Measurements from ENCODE around the gene CCDC150.
"Not testable (repeated sequence)": the region's sequence is repeated elsewhere in the genome, so short reads cannot be mapped to it uniquely, and the experiment has no call there.

The CCDC150 gene

DNA sequence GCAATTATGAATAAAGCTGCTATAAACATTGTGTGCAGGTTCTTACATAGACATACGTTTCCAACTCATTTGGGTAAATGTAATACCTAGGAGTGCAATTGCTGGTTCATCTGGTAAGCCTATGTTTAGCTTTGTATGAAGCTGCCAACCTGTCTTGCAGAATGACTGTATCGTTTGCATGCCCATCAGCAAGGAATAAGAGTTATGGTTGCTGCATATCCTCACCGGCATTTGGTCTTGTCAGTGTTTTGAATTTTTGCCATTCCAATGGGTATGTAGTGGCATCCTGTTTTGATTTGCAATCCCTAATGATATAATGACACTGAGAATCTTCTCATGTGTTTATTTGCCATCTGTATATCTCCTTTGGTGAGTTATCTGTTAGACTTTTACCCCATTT, 20.7 kb downstream of the CCDC150 start:
- H3K4me3 ChIP-seq (ENCODE audit: control insufficient read depth, low read depth, low read length), result no peak overlapping the region
- peak; percentile 16 for DNase-seq (ENCODE audit: low read depth)
- TF ChIP-seq, protein P1, sequence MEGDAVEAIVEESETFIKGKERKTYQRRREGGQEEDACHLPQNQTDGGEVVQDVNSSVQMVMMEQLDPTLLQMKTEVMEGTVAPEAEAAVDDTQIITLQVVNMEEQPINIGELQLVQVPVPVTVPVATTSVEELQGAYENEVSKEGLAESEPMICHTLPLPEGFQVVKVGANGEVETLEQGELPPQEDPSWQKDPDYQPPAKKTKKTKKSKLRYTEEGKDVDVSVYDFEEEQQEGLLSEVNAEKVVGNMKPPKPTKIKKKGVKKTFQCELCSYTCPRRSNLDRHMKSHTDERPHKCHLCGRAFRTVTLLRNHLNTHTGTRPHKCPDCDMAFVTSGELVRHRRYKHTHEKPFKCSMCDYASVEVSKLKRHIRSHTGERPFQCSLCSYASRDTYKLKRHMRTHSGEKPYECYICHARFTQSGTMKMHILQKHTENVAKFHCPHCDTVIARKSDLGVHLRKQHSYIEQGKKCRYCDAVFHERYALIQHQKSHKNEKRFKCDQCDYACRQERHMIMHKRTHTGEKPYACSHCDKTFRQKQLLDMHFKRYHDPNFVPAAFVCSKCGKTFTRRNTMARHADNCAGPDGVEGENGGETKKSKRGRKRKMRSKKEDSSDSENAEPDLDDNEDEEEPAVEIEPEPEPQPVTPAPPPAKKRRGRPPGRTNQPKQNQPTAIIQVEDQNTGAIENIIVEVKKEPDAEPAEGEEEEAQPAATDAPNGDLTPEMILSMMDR (IDR thresholded peaks at IDR 0.05; ENCODE audit: control insufficient read depth, insufficient read depth, low read depth, low read length, missing control alignments), result no peak

DNA sequence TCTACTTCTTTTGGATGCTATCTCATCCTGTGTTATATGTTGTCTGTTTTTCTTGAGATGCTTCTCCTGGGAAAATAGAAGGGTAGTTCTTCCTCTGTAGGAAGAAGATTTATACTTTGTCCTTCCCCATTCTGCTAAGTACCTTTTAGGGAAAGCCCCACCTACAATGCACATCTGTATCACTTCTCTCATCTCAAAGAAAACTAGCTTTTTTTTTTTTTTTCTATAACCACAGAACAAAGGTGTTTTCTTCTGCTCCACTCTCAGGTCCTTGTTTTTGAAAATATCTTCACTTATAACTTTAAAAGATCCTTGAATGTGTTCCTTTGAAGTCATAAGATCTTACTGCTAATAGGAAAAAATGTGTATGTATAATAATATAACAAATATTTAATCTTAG, 30.8 kb downstream of the CCDC150 start:
- TF ChIP-seq, protein P1 (IDR thresholded peaks at IDR 0.05; ENCODE audit: control insufficient read depth, insufficient read depth, low read depth, low read length, missing control alignments), result no peak
- DNase-seq (ENCODE audit: low read depth), result no peak
- H3K4me3 ChIP-seq (ENCODE audit: control insufficient read depth, low read depth, low read length), result no peak overlapping the region

DNA sequence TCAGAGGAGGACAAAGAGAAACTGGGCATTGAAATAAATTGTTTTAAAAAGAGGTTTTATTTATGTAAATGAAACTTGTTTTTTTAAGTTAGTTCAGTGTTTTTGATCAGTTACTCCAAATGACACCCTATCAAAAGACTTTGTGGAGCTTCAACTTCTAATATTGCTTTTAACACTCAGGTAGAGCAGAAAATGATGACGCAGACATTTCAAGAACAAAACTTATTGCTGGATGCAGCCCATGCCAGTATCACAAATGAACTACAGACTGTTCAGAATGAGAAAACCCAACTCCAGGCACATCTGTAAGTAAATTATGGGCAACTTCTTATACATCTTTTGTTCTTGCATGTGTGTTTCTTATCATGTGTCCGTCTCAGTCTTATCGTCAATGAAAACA, 36.4 kb downstream of the CCDC150 start:
- no peak for DNase-seq (ENCODE audit: low read depth)
- H3K4me3 ChIP-seq (ENCODE audit: control insufficient read depth, low read depth, low read length), result no peak overlapping the region
- TF ChIP-seq, protein P1 (IDR thresholded peaks at IDR 0.05; ENCODE audit: control insufficient read depth, insufficient read depth, low read depth, low read length, missing control alignments), result no peak

DNA sequence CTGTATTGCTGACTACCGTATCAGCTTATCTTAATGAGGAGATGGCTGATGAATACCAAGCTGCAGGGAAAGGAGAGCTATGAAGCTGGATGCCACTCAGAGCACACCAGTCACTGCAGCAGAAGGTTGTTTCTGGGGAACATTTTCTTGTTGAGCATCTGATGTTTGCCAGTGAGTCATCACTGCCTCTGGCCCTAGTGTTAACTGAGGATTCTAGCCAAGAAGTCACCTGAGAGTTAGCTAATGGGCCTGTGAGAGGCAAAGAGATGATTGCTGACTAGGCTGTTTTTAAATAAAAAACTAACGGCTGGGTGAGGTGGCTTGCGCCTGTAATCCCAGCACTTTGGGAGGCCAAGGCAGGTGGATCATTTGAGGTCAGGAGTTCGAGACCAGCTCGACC, 37.9 kb downstream of the CCDC150 start:
- no peak overlapping the region for H3K4me3 ChIP-seq (ENCODE audit: control insufficient read depth, low read depth, low read length)
- TF ChIP-seq, protein P1 (IDR thresholded peaks at IDR 0.05; ENCODE audit: control insufficient read depth, insufficient read depth, low read depth, low read length, missing control alignments), result no peak
- DNase-seq (ENCODE audit: low read depth), result no peak

DNA sequence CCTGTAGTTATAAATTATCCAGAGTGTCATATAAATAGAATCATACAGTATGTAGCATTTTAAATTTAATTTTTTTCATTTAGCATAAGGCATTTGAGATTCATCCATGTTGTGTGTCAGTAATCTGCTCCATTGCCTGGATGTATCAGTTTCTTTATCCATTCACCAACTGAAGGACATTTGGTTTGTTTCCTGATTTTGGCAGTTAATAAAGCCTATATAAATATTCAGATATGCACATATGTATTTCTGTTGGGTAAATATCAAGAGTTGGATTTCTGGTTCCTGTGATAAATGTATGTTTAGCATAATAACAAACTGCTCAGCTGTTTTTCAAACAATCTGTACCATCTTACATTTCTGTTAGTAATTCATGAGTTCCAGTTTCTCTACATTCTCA, 39.9 kb downstream of the CCDC150 start:
- no peak overlapping the region for H3K4me3 ChIP-seq (ENCODE audit: control insufficient read depth, low read depth, low read length)
- TF ChIP-seq, protein P1 (IDR thresholded peaks at IDR 0.05; ENCODE audit: control insufficient read depth, insufficient read depth, low read depth, low read length, missing control alignments), result no peak
- no peak for DNase-seq (ENCODE audit: low read depth)

DNA sequence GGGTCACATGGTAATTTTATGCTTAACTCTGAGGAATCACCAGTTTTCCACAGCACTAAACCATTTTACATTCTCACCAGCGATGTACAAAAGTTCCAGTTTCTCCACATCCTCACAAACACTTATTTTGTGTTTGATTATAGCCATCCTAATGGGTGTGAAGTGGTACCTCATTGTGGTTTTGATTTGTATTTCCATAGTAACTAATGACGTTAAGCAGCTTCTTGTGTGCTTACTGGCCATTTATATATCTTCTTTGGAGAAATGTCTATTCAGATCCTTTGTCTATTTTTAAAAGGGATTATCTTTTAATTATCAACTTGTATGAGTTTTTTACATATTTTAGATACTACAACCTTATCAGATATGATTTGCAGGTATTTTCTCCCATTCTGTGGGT, 42.0 kb downstream of the CCDC150 start:
- TF ChIP-seq, protein P1 (IDR thresholded peaks at IDR 0.05; ENCODE audit: control insufficient read depth, insufficient read depth, low read depth, low read length, missing control alignments), result no peak
- H3K4me3 ChIP-seq (ENCODE audit: control insufficient read depth, low read depth, low read length), result no peak overlapping the region
- no peak for DNase-seq (ENCODE audit: low read depth)

DNA sequence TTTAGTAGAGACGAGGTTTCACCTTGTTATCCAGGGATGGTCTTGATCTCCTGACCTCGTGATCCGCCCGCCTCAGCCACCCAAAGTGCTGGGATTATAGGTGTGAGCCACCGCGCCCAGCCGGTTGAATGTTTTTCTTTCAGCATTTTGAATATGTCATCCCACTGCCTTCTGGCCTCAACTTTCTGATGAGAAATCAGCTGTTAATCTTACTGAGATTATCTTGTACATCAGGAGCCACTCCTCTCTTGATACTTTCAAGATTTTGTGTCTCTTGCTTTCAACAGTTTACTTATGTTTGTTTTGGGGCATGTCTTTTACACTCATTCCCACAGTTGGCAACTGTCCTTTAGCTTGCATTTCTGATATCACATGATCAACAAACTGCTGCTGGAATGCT, 46.3 kb downstream of the CCDC150 start:
- DNase-seq (ENCODE audit: low read depth), result no peak
- H3K4me3 ChIP-seq (ENCODE audit: control insufficient read depth, low read depth, low read length), result no peak overlapping the region
- TF ChIP-seq, protein P1 (IDR thresholded peaks at IDR 0.05; ENCODE audit: control insufficient read depth, insufficient read depth, low read depth, low read length, missing control alignments), result no peak

DNA sequence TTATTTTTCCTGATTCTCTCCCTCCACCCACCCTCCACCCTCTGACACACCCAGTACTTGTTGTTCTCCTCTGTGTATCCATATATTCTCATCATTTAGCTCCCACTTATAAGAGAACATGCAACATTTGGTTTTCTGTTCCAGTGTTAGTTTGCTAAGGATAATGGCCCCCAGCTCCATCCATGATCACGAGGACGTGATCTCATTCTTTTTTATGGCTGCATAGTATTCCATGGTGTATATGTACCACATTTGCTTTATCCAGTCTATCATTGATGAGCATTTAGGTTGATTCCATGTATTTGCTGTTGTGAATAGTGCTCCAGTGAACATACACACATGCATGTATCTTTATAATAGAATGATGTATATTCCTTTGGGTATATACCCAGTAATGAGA, 47.2 kb downstream of the CCDC150 start:
- DNase-seq (ENCODE audit: low read depth); H3K4me3 ChIP-seq (ENCODE audit: control insufficient read depth, low read depth, low read length): not testable (repeated sequence)
